ENCODE data around the gene NELFA.

- TF ChIP-seq, protein P1, sequence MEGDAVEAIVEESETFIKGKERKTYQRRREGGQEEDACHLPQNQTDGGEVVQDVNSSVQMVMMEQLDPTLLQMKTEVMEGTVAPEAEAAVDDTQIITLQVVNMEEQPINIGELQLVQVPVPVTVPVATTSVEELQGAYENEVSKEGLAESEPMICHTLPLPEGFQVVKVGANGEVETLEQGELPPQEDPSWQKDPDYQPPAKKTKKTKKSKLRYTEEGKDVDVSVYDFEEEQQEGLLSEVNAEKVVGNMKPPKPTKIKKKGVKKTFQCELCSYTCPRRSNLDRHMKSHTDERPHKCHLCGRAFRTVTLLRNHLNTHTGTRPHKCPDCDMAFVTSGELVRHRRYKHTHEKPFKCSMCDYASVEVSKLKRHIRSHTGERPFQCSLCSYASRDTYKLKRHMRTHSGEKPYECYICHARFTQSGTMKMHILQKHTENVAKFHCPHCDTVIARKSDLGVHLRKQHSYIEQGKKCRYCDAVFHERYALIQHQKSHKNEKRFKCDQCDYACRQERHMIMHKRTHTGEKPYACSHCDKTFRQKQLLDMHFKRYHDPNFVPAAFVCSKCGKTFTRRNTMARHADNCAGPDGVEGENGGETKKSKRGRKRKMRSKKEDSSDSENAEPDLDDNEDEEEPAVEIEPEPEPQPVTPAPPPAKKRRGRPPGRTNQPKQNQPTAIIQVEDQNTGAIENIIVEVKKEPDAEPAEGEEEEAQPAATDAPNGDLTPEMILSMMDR (tag by site-specific recombination; IDR thresholded peaks at IDR 0.05), result no peak
- TF ChIP-seq ZNF426 (tag by site-specific recombination; IDR thresholded peaks at IDR 0.05) (no peak), ZNF175 (tag by site-specific recombination; IDR thresholded peaks at IDR 0.05) (no peak), YY1 (tag by site-specific recombination; IDR thresholded peaks at IDR 0.05) (no peak), ZNF639 (tag by site-specific recombination; IDR thresholded peaks at IDR 0.05) (no peak)
These were observed 17.0 kb upstream of the NELFA start for GRCh38 chr4:2025817-2026216.

Measured in HEK293 (cell line).